Calu3 (cell line): ENCODE data around the gene AXDND1. TPM values are rescaled to one million over a fixed set of nuclear protein-coding genes. Genes with fewer than 3 reads are reported as not detected.

Source experiments
- BruUV-seq: library from RNA; stranded (reverse); fragments of 400-500 nt; replicated peaks from 2 replicates; lab custom pipeline; 2021; lab: Mats Ljungman, UMichigan
- CTCF ChIA-PET: fragments of 300-600 bp; sonication (Branson Sonifier 250); formaldehyde crosslinking; loops from one replicate; lab custom pipeline; 2022; ENCODE audit warnings: antibody characterized with exemption; lab: Charles Lee
- DNase-seq: peaks from one replicate; pipeline ENCODE4 v3.0.0; 2022
- H3K27ac Mint-ChIP-seq: one replicate; pipeline ENCODE4 v1.8.0; 2022; ENCODE audit warnings: mixed read lengths; ENCODE audit not compliant: unreplicated experiment
- H3K27me3 Mint-ChIP-seq: one replicate; pipeline ENCODE4 v1.8.0; 2022; ENCODE audit warnings: mixed read lengths; ENCODE audit not compliant: unreplicated experiment
- H3K36me3 Mint-ChIP-seq: one replicate; pipeline ENCODE4 v1.8.0; 2022; ENCODE audit warnings: mild to moderate bottlenecking, moderate library complexity, mixed read lengths; ENCODE audit not compliant: insufficient read depth, unreplicated experiment
- H3K4me1 Mint-ChIP-seq: one replicate; pipeline ENCODE4 v1.8.0; 2022; ENCODE audit warnings: mild to moderate bottlenecking, low read depth, mixed read lengths; ENCODE audit not compliant: unreplicated experiment
- H3K4me3 Mint-ChIP-seq: one replicate; pipeline ENCODE4 v1.8.0; 2022; ENCODE audit warnings: mild to moderate bottlenecking, low read depth, moderate library complexity, mixed read lengths; ENCODE audit not compliant: unreplicated experiment
- H3K9me3 Mint-ChIP-seq: one replicate; pipeline ENCODE4 v1.8.0; 2022; ENCODE audit warnings: low read depth, mixed read lengths; ENCODE audit not compliant: unreplicated experiment
- intact Hi-C: fragments of 100-400 bp; cut with micrococcal nuclease; formaldehyde crosslinking; loops from one replicate; pipeline ENCODE4 v1.10.0; 2022; ENCODE audit not compliant: unreplicated experiment
- total RNA-seq: library from RNA; stranded (reverse); gene quantifications from 2 replicates; pipeline ENCODE4 v1.2.3, GENCODE V29; 2022
- TF ChIP-seq, protein P1 (sequence below): fragments of 200-600 bp; IDR thresholded peaks from one replicate; pipeline ENCODE4 v1.8.0; 2022; ENCODE audit warnings: antibody characterized with exemption; ENCODE audit not compliant: unreplicated experiment

AXDND1 gene
- total RNA-seq, 1 experiment from 2014 or later: 0.50 TPM

- BruUV-seq: no TSS peak
- CTCF ChIA-PET: no interaction called here
- intact Hi-C loops: no loop called here
- Mint-ChIP-seq H3K36me3 (no peaks in the 10 kb centered on the region), H3K27me3 (no peaks in the 10 kb centered on the region), H3K27ac (no peak overlapping the region), H3K4me3 (no peak overlapping the region), H3K4me1 (no peaks in the 10 kb centered on the region), H3K9me3 (peaks cover 8% of the 10 kb centered on the region)
- no peak for DNase-seq
- TF ChIP-seq, protein P1, sequence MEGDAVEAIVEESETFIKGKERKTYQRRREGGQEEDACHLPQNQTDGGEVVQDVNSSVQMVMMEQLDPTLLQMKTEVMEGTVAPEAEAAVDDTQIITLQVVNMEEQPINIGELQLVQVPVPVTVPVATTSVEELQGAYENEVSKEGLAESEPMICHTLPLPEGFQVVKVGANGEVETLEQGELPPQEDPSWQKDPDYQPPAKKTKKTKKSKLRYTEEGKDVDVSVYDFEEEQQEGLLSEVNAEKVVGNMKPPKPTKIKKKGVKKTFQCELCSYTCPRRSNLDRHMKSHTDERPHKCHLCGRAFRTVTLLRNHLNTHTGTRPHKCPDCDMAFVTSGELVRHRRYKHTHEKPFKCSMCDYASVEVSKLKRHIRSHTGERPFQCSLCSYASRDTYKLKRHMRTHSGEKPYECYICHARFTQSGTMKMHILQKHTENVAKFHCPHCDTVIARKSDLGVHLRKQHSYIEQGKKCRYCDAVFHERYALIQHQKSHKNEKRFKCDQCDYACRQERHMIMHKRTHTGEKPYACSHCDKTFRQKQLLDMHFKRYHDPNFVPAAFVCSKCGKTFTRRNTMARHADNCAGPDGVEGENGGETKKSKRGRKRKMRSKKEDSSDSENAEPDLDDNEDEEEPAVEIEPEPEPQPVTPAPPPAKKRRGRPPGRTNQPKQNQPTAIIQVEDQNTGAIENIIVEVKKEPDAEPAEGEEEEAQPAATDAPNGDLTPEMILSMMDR: no peak
Observed at GRCh38 chr1:179478370-179478769, 112.6 kb downstream of the AXDND1 start.

DNA sequence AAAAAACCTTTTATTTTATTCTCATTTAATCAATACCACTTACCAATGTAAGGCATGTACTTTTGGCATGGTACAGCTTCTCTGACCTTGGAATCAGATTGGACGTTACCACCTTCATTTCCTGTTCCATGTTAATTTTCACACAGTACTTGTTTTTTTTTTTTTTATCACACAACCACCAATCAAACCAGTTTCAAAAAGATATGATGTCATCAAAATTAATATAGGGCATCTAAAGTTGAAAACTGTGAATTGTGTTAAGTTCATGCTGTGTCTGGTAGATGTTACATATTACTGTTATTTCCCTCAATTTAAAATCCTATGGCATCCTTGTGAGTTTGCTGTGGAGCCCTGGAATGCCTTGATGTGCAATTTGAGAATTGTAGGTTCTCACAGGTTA, 124.8 kb downstream of the AXDND1 start:
- Mint-ChIP-seq H3K4me3 (no peak overlapping the region), H3K27me3 (no peaks in the 10 kb centered on the region), H3K4me1 (no peaks in the 10 kb centered on the region), H3K36me3 (no peaks in the 10 kb centered on the region), H3K9me3 (no peaks in the 10 kb centered on the region), H3K27ac (no peak overlapping the region)
- intact Hi-C loops: no loop called here
- CTCF ChIA-PET: interaction anchor here (2.1 kb wide), 1 partner anchor 8 kb away, joined by 11 read pairs; no protein-coding TSS in a partner anchor
- TF ChIP-seq, protein P1: no peak
- BruUV-seq: no TSS peak
- DNase-seq: no peak

GRCh38 chr1:179493323-179493722, 127.6 kb downstream of the AXDND1 start:
- no peak for DNase-seq
- Mint-ChIP-seq H3K27me3 (peaks cover 15% of the 10 kb centered on the region), H3K27ac (no peak overlapping the region), H3K4me1 (no peaks in the 10 kb centered on the region), H3K36me3 (no peaks in the 10 kb centered on the region), H3K9me3 (no peaks in the 10 kb centered on the region), H3K4me3 (no peak overlapping the region)
- CTCF ChIA-PET: no interaction called here
- no TSS peak for BruUV-seq
- TF ChIP-seq, protein P1: no peak
- intact Hi-C loops: no loop called here

GRCh38 chr1:179506199-179506598, 140.4 kb downstream of the AXDND1 start:
- Mint-ChIP-seq H3K9me3 (no peaks in the 10 kb centered on the region), H3K4me1 (no peaks in the 10 kb centered on the region), H3K27ac (no peak overlapping the region), H3K4me3 (no peak overlapping the region), H3K36me3 (no peaks in the 10 kb centered on the region), H3K27me3 (peaks cover 19% of the 10 kb centered on the region)
- no peak for DNase-seq
- intact Hi-C loops: no loop called here
- TF ChIP-seq, protein P1: no peak
- CTCF ChIA-PET: no interaction called here
- BruUV-seq: no TSS peak
